PC-9 (cell line): ENCODE data around the gene SERP2. TPM values are rescaled to one million over a fixed set of nuclear protein-coding genes. Genes with fewer than 3 reads are reported as not detected.

ENCODE experiments used
- BruUV-seq: library from RNA; stranded (reverse); fragments of 400-500 nt; replicated peaks from 2 replicates; lab custom pipeline; 2021; lab: Mats Ljungman, UMichigan
- CTCF ChIA-PET: fragments of 300-600 bp; sonication (Branson Sonifier 250); formaldehyde crosslinking; loops from one replicate; lab custom pipeline; 2022; ENCODE audit warnings: antibody characterized with exemption; lab: Charles Lee
- POLR2A ChIA-PET: fragments of 300-600 bp; sonication (Branson Sonifier 250); formaldehyde crosslinking; loops from one replicate; lab custom pipeline; 2022; ENCODE audit warnings: antibody characterized with exemption; ENCODE audit not compliant: unreplicated experiment; lab: Charles Lee
- DNase-seq, 2 experiments: peaks; one replicate each; pipeline versions ENCODE4 v3.0.0 to v3.0.0-alpha.2; 2015 to 2022; ENCODE audit warnings: mixed read lengths in 1 of 2
- H2AFZ ChIP-seq: fragments of 200-600 bp; sonication (generic); 2 replicates; pipeline ENCODE4 v1.8.1; 2017; ENCODE audit warnings: antibody characterized with exemption
- H3F3A ChIP-seq: fragments of 200-600 bp; sonication (generic); 2 replicates; pipeline ENCODE4 v1.8.1; 2017; ENCODE audit warnings: antibody characterized with exemption, mild to moderate bottlenecking, low read depth; ENCODE audit not compliant: insufficient read depth
- H3K27ac ChIP-seq: fragments of 200-600 bp; sonication (generic); 2 replicates; pipeline ENCODE4 v1.6.1; 2016; ENCODE audit warnings: mixed run types
- H3K27me3 ChIP-seq: fragments of 200-600 bp; sonication (generic); 2 replicates; pipeline ENCODE4 v1.6.1; 2016; ENCODE audit warnings: low read depth, mixed run types; ENCODE audit not compliant: insufficient read depth
- H3K36me3 ChIP-seq: fragments of 200-600 bp; sonication (generic); 2 replicates; pipeline ENCODE4 v1.6.1; 2016; ENCODE audit warnings: low read depth, mixed run types
- H3K4me1 ChIP-seq: fragments of 200-600 bp; sonication (generic); replicated peaks from 2 replicates; pipeline ENCODE4 v1.6.1; 2016; ENCODE audit warnings: mixed run types; ENCODE audit not compliant: insufficient read depth
- H3K4me2 ChIP-seq: fragments of 200-600 bp; sonication (generic); 2 replicates; pipeline ENCODE4 v1.6.1; 2017; ENCODE audit warnings: mixed run types
- H3K4me3 ChIP-seq: fragments of 200-600 bp; sonication (generic); 2 replicates; pipeline ENCODE4 v1.6.1; 2016; ENCODE audit warnings: mixed run types
- H3K79me2 ChIP-seq: fragments of 200-600 bp; sonication (generic); 2 replicates; pipeline ENCODE4 v1.6.1; 2017; ENCODE audit warnings: low read depth, mixed run types
- H3K9me2 ChIP-seq: fragments of 200-600 bp; sonication (generic); 2 replicates; pipeline ENCODE4 v1.8.1; 2017; ENCODE audit warnings: mild to moderate bottlenecking; ENCODE audit not compliant: insufficient read depth
- H3K9me3 ChIP-seq: fragments of 200-600 bp; sonication (generic); 2 replicates; pipeline ENCODE4 v1.8.1; 2016; ENCODE audit warnings: low read depth; ENCODE audit not compliant: insufficient read depth
- H4K20me1 ChIP-seq: fragments of 200-600 bp; sonication (generic); 2 replicates; pipeline ENCODE4 v1.8.1; 2017; ENCODE audit not compliant: insufficient read depth
- CTCF ChIP-seq: fragments of 200-600 bp; sonication (generic); conservative IDR thresholded peaks from 2 replicates; pipeline ENCODE4 v1.6.1; 2017; ENCODE audit warnings: mixed run types, antibody characterized with exemption, mild to moderate bottlenecking, moderate library complexity
- EZH2 ChIP-seq: fragments of 200-600 bp; sonication (generic); IDR thresholded peaks from 2 replicates; pipeline ENCODE4 v1.8.0; 2017; ENCODE audit warnings: antibody characterized with exemption, low read depth
- intact Hi-C: fragments of 100-400 bp; cut with micrococcal nuclease; formaldehyde crosslinking; loops from one replicate; pipeline ENCODE4 v1.10.0; 2022; ENCODE audit not compliant: unreplicated experiment
- total RNA-seq: library from RNA; stranded (reverse); gene quantifications from 2 replicates; pipeline ENCODE4 v1.2.3, GENCODE V29; 2021

Gene SERP2
- total RNA-seq, 1 experiment from 2014 or later, result 0.70 TPM

DNA sequence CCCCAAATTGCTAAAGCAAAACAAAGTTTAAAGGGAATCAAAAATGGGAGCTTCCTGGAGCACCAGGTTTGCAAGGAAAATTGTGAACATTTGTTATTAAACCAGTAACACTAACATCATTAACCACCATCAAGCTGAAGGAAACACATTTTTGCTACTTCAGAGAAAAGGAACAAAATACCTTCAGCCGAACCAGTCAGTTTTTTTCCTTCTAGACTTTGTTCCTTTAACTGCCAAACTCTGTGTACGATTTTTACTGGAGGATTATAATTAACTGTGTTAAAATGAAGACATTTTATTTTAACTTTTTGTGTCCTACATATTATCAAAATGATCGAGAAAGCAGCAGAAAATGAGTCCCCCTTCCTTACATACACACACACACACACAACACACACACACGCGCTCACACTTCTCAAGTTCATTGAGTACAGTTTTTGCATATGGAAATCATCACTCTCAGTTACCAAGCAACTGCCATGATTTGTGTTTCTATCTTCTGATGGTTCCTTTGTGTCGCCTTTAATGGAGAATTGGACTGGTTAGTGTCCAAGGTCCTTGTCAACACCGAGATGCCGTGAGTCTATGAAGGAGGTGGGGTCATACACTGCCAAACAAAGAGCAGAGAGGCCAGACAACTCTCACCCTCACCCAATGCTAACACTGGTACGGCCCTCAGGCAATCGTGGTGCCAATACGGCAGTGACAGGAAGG is 9.8 kb upstream of the SERP2 start:
- TF ChIP-seq EZH2 (no peak), CTCF (no peak)
- Histone ChIP-seq H3K9me2 (no peaks in the 10 kb centered on the region), H3K4me2 (peak overlapping the region; percentile 72), H3K9me3 (no peaks in the 10 kb centered on the region), H3K4me3 (peak overlapping the region; percentile 36), H3K27ac (peak overlapping the region; percentile 96), H3K36me3 (no peaks in the 10 kb centered on the region), H2AFZ (no peak overlapping the region), H3F3A (peaks cover 53% of the 10 kb centered on the region), H3K79me2 (no peaks in the 10 kb centered on the region), H4K20me1 (no peaks in the 10 kb centered on the region), H3K4me1 (peaks cover 81% of the 10 kb centered on the region), H3K27me3 (no peaks in the 10 kb centered on the region)
- intact Hi-C loops, result loop anchor here (1.0 kb wide), 4 partner anchors 40 to 119 kb away; no protein-coding TSS in a partner anchor
- BruUV-seq, result TSS peak; percentile 19
- CTCF ChIA-PET, result no interaction called here
- DNase-seq, result peak in 1 of 2 experiments; percentile 17
- POLR2A ChIA-PET, result interaction anchor here (0.6 to 1.6 kb wide), 5 partner anchors 30 to 1031 kb away, joined by 3 to 12 read pairs (median 6); no protein-coding TSS in a partner anchor

DNA sequence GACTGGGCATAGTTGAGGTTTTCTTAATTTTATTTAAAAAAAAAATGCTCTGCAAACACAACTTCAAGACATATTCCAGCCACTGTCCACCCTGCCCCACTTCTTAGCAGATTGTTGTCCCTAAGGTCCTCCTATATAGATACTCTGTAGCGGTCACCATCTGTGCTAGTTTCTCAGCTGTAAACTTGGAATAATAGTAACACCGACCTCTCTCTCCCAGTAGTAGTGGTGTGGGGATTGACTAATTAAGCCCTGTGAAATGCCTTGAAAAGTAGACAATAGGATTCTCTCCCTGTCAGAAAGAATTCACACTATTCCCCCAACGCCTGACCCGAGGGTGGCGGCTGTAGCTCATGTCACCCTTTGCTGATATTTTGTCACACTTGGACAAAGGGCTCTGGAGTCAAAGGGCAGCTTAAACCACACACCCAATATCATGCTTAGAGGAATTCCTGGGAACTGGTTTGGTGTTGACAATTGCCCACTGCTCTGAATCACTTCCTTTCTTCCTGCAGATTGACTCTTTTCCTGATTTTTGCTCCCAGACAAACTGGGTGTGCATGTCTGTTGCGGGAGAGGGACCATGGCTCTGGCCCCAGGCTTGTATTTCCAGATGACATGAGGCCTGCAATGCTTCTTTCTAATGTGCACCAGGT is 9.2 kb upstream of the SERP2 start:
- H3K4me2 ChIP-seq, result peak overlapping the region; percentile 72
- peaks cover 86% of the 10 kb centered on the region for H3K4me1 ChIP-seq
- no peaks in the 10 kb centered on the region for H3K9me2 ChIP-seq
- H3K36me3 ChIP-seq, result no peaks in the 10 kb centered on the region
- TF ChIP-seq EZH2 (no peak), CTCF (no peak)
- H3K79me2 ChIP-seq, result no peaks in the 10 kb centered on the region
- intact Hi-C loops, result loop anchor here (1.0 kb wide), 4 partner anchors 39 to 120 kb away; no protein-coding TSS in a partner anchor
- H3F3A ChIP-seq, result peaks cover 52% of the 10 kb centered on the region
- CTCF ChIA-PET, result interaction anchor here (1.0 to 1.1 kb wide), 2 partner anchors 58 to 71 kb away, joined by 4 to 29 read pairs; no protein-coding TSS in a partner anchor
- no peaks in the 10 kb centered on the region for H3K9me3 ChIP-seq
- no TSS peak for BruUV-seq
- POLR2A ChIA-PET, result interaction anchor here (0.5 to 1.6 kb wide), 6 partner anchors 71 to 961 kb away, joined by 3 to 12 read pairs (median 4); no protein-coding TSS in a partner anchor
- H3K27me3 ChIP-seq, result no peaks in the 10 kb centered on the region
- H2AFZ ChIP-seq, result no peak overlapping the region
- no peaks in the 10 kb centered on the region for H4K20me1 ChIP-seq
- peak overlapping the region; percentile 36; the same call in 1 of the 2 replicates for H3K4me3 ChIP-seq
- peak; percentile 63 to 97 for DNase-seq
- peak overlapping the region; percentile 96 for H3K27ac ChIP-seq

DNA sequence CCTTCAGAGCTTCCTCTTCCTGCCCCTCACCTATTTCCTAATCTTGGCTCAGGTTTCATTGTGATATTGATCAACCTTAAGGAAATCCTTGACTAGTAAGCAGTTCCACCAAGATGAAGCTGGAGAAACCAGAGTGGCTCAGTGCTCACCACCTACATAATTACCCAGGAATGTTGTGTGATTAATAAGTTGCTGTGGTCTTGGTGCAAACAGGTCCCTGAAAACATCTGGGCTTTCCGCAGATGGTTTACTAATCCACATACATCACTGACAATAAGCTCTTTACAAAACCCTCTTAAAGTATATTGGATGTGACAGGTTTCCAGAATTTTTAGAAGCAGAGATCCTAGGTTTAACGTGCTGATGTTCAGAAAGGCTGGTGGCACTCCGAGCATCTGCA is 8.6 kb upstream of the SERP2 start:
- intact Hi-C loops, result no loop called here
- Histone ChIP-seq H3K27ac (peak overlapping the region; percentile 96), H3K27me3 (no peaks in the 10 kb centered on the region), H3K36me3 (no peaks in the 10 kb centered on the region), H3K4me3 (peak overlapping the region; percentile 29; the same call in 1 of the 2 replicates), H3K4me1 (peaks cover 86% of the 10 kb centered on the region), H4K20me1 (no peaks in the 10 kb centered on the region), H3K79me2 (no peaks in the 10 kb centered on the region), H3K4me2 (peak overlapping the region; percentile 72), H3K9me3 (no peaks in the 10 kb centered on the region), H3F3A (peaks cover 52% of the 10 kb centered on the region), H2AFZ (no peak overlapping the region), H3K9me2 (no peaks in the 10 kb centered on the region)
- TF ChIP-seq EZH2, result no peak
- TF ChIP-seq CTCF, result no peak
- ChIA-PET CTCF (interaction anchor here (1.0 to 1.1 kb wide), 2 partner anchors 59 to 70 kb away, joined by 4 to 29 read pairs; no protein-coding TSS in a partner anchor), POLR2A (interaction anchor here (0.5 to 1.6 kb wide), 6 partner anchors 59 to 962 kb away, joined by 3 to 12 read pairs (median 6); no protein-coding TSS in a partner anchor)
- no peak for DNase-seq
- no TSS peak for BruUV-seq
